ENCODE measurements around the gene NAALAD2. TPM values are rescaled to one million over a fixed set of nuclear protein-coding genes. Genes with fewer than 3 reads are reported as not detected.
"Not testable (repeated sequence)": the region's sequence is repeated elsewhere in the genome, so short reads cannot be mapped to it uniquely, and the experiment has no call there.

Gene NAALAD2
- 0.60 TPM for total RNA-seq
- long read RNA-seq, result 0 reads

DNA sequence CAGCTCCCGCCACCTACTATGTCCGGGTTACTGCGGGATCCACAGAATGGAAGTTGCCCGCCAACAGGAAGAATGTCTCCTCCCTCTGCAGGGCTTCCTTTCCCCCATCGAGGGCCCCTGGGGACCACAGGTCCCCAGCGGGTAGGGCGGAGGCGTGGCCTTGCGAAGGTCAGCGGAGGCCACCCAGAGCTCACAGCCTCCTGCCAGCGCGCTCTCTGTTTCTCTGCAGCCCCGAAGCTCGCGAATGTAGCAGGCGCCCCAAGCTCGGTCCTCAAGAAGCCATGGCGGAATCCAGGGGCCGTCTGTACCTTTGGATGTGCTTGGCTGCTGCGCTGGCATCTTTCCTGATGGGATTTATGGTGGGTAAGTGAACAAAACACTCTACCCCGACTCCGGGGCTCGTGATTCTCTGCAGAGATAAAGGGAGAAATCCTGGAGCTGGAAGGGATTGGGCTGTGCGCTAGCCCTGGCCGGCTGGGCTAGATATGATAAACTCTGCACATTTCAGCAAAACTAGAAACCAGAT is at the start of gene NAALAD2:
NAALAD2 (plus strand) TSS at position 186 of the 526 bp plus-strand sequence; CDS start at position 282, 96 bp downstream.
- Histone ChIP-seq H3K4me1 (peaks cover 19% of the 10 kb centered on the region), H3K27ac (replicated peaks) (peak within 1 kb of the TSS; percentile 60), H3K9me3 (replicated peaks) (no peaks in the 10 kb centered on the region), H3K27me3 (ENCODE audit: low read depth) (peaks cover 15% of the 10 kb centered on the region), H3K4me3 (peak within 1 kb of the TSS; percentile 71), H3K36me3 (no peaks in the 10 kb centered on the region)
- DNase-seq, result peak; percentile 53
- TF ChIP-seq, protein P1, sequence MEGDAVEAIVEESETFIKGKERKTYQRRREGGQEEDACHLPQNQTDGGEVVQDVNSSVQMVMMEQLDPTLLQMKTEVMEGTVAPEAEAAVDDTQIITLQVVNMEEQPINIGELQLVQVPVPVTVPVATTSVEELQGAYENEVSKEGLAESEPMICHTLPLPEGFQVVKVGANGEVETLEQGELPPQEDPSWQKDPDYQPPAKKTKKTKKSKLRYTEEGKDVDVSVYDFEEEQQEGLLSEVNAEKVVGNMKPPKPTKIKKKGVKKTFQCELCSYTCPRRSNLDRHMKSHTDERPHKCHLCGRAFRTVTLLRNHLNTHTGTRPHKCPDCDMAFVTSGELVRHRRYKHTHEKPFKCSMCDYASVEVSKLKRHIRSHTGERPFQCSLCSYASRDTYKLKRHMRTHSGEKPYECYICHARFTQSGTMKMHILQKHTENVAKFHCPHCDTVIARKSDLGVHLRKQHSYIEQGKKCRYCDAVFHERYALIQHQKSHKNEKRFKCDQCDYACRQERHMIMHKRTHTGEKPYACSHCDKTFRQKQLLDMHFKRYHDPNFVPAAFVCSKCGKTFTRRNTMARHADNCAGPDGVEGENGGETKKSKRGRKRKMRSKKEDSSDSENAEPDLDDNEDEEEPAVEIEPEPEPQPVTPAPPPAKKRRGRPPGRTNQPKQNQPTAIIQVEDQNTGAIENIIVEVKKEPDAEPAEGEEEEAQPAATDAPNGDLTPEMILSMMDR (IDR thresholded peaks at IDR 0.05; ENCODE audit: borderline replicate concordance), result no peak
- intact Hi-C loops (cut with micrococcal nuclease), result no loop called here

DNA sequence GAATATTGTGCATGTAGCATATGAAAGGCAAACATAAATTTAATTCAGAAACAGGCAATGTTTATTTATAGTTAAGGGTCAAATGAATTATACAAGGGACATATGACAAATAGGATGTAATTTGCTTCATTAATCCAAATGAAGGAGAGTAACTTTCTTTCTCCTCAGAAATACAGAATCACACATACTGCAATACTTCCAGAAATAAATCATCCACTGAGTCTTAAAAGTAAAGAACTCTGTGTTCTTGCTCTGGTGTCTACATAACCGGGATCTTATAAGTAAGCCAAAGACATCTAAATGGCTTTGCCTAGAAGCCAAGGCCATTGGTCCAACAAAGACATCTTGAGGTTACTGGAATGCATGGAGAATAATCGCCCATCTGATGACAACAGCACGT is 48.8 kb upstream of the NAALAD2 start, which contains the start of gene UBTFL1:
UBTFL1 (plus strand) TSS at position 301 of the 400 bp plus-strand sequence; CDS start at position 301, 0 bp downstream.
- H3K27ac ChIP-seq (replicated peaks); intact Hi-C loops (cut with micrococcal nuclease); H3K36me3 ChIP-seq; DNase-seq; H3K9me3 ChIP-seq (replicated peaks); H3K27me3 ChIP-seq (ENCODE audit: low read depth); H3K4me1 ChIP-seq; H3K4me3 ChIP-seq: not testable (repeated sequence)

DNA sequence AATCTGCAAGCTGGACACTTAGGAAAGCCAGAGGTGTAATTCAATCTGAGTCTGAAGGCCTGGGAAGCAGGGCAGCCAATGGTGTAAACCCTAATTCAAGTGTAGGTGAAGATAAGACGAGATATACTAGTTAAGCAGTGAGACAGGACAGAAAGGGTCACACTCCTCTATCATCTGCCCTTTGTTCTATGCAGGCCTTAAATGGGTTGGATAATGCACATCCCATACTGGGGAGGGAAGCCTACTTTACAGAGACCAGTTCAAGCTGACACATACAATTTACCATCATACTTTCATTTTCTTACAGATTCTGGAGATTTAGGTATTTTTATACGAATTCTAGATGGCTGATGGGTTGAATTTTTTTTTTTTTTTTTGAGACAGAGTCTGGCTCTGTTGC is 45.7 kb upstream of the NAALAD2 start:
- H3K4me1 ChIP-seq; H3K27me3 ChIP-seq (ENCODE audit: low read depth); H3K27ac ChIP-seq (replicated peaks); H3K9me3 ChIP-seq (replicated peaks); H3K36me3 ChIP-seq; intact Hi-C loops (cut with micrococcal nuclease); DNase-seq; H3K4me3 ChIP-seq: not testable (repeated sequence)

DNA sequence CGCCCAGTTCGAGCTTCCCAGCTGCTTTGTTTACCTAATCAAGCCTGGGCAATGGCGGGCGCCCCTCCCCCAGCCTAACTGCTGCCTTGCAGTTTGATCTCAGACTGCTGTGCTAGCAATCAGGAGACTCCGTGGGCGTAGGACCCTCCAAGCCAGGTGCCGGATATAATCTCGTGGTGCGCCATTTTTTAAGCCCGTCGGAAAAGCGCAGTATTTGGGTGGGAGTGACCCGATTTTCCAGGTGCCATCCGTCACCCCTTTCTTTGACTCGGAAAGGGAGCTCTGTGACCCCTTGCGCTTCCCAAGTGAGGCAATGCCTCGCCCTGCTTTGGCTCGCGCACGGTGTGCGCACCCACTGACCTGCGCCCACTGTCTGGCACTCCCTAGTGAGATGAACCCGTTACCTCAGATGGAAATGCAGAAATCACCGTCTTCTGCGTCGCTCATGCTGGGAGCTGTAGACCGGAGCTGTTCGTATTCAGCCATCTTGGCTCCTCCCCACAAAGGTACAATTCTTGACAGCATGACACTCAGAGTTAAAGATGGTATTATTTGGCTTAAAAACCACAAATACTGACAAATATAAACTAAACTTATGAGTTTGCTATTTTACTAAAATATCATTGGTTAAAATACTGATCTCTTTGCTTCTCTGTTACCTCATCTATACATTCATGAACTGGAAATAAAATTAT is 39.1 kb upstream of the NAALAD2 start:
- H3K36me3 ChIP-seq; H3K27ac ChIP-seq (replicated peaks); H3K27me3 ChIP-seq (ENCODE audit: low read depth); H3K4me3 ChIP-seq; H3K9me3 ChIP-seq (replicated peaks); intact Hi-C loops (cut with micrococcal nuclease); DNase-seq; H3K4me1 ChIP-seq: not testable (repeated sequence)

DNA sequence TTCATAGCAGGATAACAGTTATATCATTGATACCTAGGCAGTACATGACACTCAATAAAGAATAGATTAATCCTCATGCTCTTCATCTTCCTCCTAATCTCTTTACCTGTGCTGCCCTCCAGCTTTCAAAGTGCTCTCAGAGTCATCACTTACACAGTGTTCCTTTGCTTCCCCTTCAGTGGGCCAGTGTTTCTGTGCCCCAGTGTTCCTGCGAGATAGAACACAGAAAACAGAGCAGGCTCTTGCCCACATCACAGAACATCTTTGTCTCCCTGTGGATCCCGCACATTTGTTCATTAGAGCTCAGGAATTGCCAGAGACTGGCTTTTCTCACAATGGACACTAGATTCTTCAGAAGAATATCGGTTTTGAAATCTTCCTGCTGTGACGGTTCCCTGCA is 36.2 kb upstream of the NAALAD2 start:
- H3K36me3 ChIP-seq; H3K4me1 ChIP-seq; H3K4me3 ChIP-seq; intact Hi-C loops (cut with micrococcal nuclease); DNase-seq; H3K27me3 ChIP-seq (ENCODE audit: low read depth); H3K27ac ChIP-seq (replicated peaks); H3K9me3 ChIP-seq (replicated peaks): not testable (repeated sequence)

DNA sequence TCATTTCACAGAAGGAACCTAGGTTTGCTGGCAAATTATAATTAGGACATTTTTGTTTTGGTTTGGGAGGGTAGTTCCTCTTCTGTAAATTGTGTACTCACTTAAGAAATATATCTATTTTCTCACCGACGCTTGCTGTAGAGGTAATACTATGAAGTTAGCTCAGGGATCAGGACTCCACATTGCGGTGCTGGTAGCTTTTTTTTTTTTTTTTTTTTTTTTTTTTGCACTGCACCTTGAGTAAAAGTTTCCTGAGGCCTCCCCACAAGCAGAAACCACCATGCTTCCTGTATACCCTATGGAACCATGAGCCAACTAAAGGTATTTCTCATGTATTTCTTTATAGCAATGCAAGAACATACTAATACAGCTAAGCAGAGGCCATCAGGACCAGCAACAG is 34.0 kb upstream of the NAALAD2 start:
- DNase-seq, result no peak
- Histone ChIP-seq H3K27me3 (ENCODE audit: low read depth) (no peaks in the 10 kb centered on the region), H3K4me1 (no peaks in the 10 kb centered on the region), H3K36me3 (no peaks in the 10 kb centered on the region), H3K9me3 (replicated peaks) (peaks cover 3% of the 10 kb centered on the region), H3K27ac (replicated peaks) (no peak overlapping the region), H3K4me3 (no peak overlapping the region)
- TF ChIP-seq, protein P1 (IDR thresholded peaks at IDR 0.05; ENCODE audit: borderline replicate concordance), result no peak
- intact Hi-C loops (cut with micrococcal nuclease), result no loop called here

DNA sequence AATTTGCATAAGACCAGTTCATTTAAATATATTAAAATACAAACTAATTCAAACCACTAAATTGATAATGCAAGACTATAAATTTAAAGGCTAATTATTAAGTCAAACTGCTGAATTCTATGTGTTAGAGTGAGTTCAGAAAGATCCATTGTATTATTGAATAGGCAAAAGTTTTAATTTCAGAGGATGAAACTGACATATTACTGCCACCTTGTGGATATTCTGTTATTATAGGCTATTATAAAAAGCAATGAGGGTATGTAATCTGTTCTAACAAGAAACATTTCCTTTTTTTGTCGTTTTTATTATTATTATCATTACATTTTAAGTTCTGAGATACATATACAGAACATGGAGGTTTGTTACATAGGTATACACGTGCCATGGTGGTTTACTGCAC is 20.9 kb upstream of the NAALAD2 start:
- TF ChIP-seq, protein P1 (IDR thresholded peaks at IDR 0.05; ENCODE audit: borderline replicate concordance), result peak; percentile 49
- no peaks in the 10 kb centered on the region for H3K36me3 ChIP-seq
- no peak for DNase-seq
- no peak overlapping the region for H3K27ac ChIP-seq (replicated peaks)
- peaks cover 8% of the 10 kb centered on the region for H3K27me3 ChIP-seq (ENCODE audit: low read depth)
- no peaks in the 10 kb centered on the region for H3K9me3 ChIP-seq (replicated peaks)
- no peak overlapping the region for H3K4me3 ChIP-seq
- intact Hi-C loops (cut with micrococcal nuclease), result no loop called here
- no peaks in the 10 kb centered on the region for H3K4me1 ChIP-seq
